Tongue (tissue), 2 donors: ENCODE data around the gene ZC3H7B. TPM values are rescaled to one million over a fixed set of nuclear protein-coding genes. Genes with fewer than 3 reads are reported as not detected.

Experiments used
- DNase-seq: peaks from one replicate; pipeline ENCODE4 v3.0.0-alpha.2; 2015
- total RNA-seq: library from RNA; depleted of rRNA; stranded (reverse); fragments of >200 nt; gene quantifications from one replicate; pipeline ENCODE4 v1.2.3, GENCODE V29; 2014

The ZC3H7B gene
- total RNA-seq, 1 donor from 2014 or later = 37.8 TPM

GRCh38 chr22:41332217-41332939 is 31.1 kb downstream of the ZC3H7B start:
- DNase-seq = no peak

DNA sequence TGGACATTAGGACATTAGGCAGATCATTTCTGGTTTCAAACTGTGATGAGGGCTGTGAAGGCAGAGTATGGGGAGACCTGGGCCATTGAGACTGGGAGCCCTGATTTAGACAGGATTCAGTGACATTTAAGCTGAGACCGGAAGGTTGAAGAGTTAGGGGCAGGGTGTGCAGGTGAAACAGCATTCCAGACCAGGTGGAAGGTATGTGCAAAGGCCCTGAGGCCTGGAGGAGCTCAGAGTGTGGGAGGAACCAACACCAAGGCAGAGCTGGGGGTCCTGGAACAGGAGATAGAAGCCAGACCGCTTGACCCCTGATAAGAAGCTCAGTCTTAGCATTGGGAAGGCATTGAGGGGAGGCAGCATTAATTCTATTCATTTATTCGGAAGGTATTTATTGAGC is 32.5 kb downstream of the ZC3H7B start:
- no peak for DNase-seq

DNA sequence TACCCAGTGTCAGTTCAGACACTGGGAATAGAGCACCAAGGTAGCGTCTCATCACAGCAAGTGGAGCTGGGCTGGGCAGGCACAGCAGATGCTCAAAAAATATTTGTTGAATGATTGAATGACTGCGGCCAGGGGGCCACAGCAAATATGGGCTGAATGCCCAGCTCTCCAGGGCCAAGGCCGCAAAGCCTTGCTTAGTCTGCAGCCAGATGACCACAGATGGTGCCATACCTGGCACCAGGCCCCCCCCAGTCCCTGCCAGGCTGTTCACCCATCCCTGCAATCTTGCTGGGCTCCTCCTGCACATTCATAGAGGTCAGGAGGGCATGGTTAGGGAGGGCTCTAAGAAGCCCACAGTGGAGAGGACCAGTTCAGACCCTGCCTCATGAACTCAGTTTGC is 32.9 kb downstream of the ZC3H7B start:
- no peak for DNase-seq

DNA sequence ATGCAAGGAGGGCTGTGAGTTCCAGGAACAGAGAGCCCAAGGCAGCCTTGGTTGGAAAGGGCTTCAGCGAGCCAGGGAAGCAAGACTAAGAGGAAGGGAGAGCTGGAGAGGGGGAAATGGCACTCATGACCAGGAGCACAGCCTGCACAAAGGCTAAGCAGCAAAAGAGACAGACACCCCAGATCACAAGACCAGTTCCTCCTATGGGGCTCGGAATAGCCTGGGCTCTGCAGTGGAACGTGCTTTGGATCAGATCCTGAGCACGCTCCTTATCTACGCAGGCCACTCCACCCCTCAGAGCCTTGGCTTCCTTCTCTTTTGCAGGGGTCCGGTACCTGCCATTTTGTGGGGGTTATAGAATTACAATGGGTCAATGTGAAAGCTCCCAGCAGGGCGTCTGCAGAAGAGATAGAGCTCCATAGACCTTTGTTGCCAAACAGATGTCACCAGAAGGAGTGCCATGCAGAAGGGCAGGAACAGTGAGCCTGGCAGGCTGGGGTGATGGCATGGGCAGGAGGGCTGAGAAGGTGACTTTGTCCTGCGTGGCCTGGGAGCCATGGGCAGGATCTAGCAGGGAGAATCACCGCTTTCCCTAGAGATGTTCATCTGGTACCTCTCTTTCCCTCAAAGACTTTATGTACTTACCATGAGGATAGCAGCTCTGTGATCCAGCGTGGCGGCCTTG is 33.8 kb downstream of the ZC3H7B start:
- no peak for DNase-seq

DNA sequence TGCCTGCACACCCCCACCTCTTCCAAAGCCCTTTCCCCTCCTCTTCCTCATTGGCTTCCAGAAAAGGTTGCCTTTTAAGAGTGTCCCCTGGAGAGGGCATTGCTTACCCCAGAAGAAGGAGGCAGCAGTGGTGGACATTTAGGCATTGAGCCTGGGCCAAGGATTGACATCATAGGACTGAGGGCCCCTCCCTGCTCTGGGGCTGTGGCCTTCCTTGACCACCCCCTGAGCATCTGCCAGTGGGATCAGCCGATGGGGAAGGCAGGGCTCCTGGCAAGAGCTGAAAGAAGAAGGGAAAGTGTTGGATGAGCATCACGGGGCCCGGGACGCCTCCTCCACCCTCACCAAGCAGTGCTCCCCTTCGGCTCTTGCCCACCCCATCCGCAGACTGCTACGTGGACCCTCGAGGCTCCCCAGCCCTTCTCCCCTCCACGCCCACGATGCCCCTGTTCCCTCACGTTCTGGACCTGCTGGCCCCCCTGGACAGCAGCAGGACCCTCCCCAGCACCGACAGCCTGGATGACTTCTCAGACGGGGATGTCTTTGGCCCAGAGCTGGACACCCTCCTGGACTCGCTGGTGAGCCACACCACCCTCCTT is 37.4 kb downstream of the ZC3H7B start:
- DNase-seq = no peak

DNA sequence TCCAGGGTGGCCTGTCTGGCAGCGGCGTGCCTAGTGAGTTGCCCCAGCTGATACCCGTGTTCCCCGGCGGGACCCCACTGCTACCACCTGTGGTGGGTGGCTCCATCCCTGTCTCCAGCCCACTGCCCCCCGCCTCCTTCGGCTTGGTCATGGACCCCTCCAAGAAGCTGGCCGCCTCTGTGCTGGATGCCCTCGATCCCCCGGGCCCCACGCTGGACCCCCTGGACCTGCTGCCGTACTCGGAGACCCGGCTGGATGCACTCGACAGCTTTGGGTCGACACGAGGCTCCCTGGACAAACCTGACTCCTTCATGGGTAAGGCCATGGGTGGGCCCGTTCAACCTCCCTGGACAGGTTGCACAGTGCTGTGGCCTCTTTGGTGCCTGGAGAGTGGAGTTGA is 38.5 kb downstream of the ZC3H7B start:
- DNase-seq = no peak

- no peak for DNase-seq
Measured at GRCh38 chr22:41340357-41340756, 39.0 kb downstream of the ZC3H7B start.

DNA sequence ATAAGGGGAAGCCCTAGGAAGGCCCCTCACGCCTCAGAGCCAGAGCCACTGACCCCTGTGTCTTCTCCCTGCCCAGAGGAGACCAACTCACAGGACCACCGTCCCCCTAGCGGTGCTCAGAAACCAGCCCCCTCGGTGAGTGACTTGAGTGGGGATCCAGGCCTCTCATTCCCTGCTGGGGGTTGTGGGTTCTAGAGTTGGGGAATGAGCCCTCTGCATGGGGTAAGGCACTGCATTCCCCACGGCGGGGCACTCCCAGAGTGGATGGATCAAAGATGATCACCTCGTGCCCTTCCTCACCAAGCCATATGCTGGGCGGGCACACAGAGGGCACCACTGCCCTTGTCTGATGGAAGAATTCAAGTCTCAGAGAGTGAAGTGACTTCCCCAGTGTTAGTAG is 39.7 kb downstream of the ZC3H7B start:
- no peak for DNase-seq

GRCh38 chr22:41341990-41342389 is 40.7 kb downstream of the ZC3H7B start:
- DNase-seq = no peak

DNA sequence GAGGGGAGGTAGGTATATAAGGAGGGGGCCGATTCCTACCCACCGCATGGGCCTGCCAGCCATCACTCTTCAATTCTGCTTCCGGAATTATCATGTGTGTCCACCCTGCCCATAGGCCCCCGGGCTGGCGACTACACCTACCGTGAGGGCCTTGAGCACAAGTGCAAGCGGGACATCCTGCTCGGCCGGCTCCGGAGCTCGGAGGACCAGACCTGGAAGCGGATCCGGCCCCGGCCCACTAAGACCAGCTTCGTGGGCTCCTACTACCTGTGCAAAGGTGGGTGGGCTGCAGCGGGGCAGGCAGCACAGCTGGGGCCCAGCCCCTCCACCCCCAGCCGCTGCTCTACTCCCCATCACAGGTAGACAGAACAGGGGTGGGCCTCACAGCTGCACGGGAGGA is 42.0 kb downstream of the ZC3H7B start:
- DNase-seq = no peak

GRCh38 chr22:41343717-41344116 is 42.4 kb downstream of the ZC3H7B start:
- no peak for DNase-seq

- DNase-seq = no peak
Measured at GRCh38 chr22:41344189-41344788, 43.0 kb downstream of the ZC3H7B start.

- DNase-seq = no peak
Measured at GRCh38 chr22:41345807-41346335, 44.5 kb downstream of the ZC3H7B start.

GRCh38 chr22:41347066-41347859 is 45.9 kb downstream of the ZC3H7B start:
- DNase-seq = no peak

GRCh38 chr22:41348964-41349484 is 47.7 kb downstream of the ZC3H7B start:
- DNase-seq = no peak

DNA sequence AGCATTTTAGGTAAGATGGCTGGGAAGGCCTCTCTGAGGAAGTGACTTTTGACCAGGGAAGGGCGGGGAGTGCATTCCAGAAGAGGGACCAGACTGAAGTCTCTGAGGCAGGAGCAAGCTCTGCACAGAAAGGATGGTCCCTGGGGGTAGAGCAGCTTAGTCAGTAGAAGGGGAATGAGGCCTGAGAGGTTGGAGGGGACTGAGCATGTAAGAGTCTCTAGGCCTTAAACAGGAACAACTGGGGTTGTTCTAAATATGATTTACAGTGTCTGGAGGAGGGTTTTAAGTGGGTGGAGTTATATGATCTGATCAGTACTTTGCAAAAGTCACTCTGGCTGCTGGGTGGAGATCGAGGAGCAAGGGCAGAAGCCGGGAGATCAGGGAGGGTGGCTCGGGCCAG is 48.8 kb downstream of the ZC3H7B start:
- no peak for DNase-seq

GRCh38 chr22:41351011-41351410 is 49.7 kb downstream of the ZC3H7B start:
- no peak for DNase-seq

DNA sequence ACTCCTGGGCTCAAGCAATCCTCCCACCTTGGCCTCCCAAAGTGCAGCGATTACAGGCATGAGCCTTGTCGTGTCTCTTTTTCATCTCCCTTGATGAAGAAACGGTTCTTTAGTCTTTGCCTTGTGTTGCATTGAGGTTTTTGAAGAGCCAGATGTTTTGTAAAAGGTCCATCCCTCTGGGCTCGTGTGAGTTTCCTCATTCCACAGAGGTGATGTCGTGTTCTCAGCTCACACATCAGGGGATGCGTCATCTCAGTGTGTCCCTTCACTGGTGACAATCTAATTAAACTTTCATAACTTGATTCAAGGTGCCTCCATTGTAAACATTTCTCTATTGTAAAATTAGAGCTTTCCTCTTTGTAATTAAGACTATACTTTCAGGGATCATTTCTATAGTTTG is 50.7 kb downstream of the ZC3H7B start:
- DNase-seq = no peak

GRCh38 chr22:41353862-41354575 is 52.7 kb downstream of the ZC3H7B start:
- no peak for DNase-seq

DNA sequence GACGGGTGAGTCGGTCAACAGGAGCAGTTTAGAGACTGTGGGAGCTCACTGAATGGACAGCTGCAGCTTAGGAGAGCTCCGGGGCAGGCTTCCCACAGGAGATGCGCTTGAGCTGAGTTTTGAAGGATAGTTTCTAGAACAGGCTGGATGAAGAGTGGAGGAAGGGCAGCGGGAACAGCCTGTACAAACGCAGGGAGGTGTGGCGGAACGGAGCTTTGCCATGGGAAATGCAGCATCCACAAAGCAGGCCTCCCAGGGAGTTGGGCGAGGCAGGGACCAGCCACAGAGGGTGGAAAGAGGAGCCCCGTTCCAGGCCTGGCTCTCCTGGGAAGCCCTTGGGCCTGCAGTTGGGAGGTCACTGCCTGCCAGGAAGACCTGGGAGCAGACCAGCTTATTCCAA is 53.7 kb downstream of the ZC3H7B start:
- DNase-seq = no peak

DNA sequence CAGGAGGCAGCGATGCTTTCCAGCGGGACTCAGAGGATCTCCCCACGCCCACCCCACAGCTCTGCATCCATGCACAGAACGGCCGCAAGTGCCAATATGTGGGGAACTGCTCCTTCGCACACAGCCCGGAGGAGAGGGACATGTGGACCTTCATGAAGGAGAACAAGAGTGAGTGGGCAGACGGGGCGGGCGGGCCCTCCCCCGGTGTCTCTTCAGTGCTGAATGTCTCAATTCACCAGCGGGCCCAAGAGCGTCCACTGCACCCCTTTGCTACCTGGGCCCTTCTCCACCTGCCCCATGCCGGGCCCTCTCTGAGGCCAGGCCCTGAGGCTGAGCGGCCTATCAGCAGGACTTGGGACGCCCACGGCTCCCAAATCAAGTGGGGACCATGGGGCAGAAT is 54.6 kb downstream of the ZC3H7B start:
- no peak for DNase-seq
